VCaP (cell line): ENCODE measurements around the gene AFP.

Experiments used
- H3K27ac ChIP-seq: fragments of 450-650 bp; 2 replicates; pipeline ENCODE4 v1.5.1; 2017
- CTCF ChIP-seq: fragments of 450-650 bp; conservative IDR thresholded peaks from 2 replicates; pipeline ENCODE4 v1.5.1; 2017; ENCODE audit warnings: mild to moderate bottlenecking, moderate library complexity

AFP gene

GRCh38 chr4:73499996-73500765 is 64.2 kb downstream of the AFP start:
- peak overlapping the region; percentile 80 for H3K27ac ChIP-seq
- no peak for TF ChIP-seq CTCF

GRCh38 chr4:73501664-73502265 is 65.7 kb downstream of the AFP start:
- TF ChIP-seq CTCF = no peak
- H3K27ac ChIP-seq = peak overlapping the region; percentile 4; the same call in 1 of the 2 replicates

GRCh38 chr4:73505567-73505966 is 69.5 kb downstream of the AFP start:
- no peak overlapping the region for H3K27ac ChIP-seq
- TF ChIP-seq CTCF = no peak
